Keratinocyte (primary cell): Measurements from ENCODE around the gene QPCT.

Experiments
- EZH2 ChIP-seq: IDR thresholded peaks from one replicate; pipeline ENCODE4 v1.6.1; 2012; ENCODE audit warnings: inconsistent platforms, mild to moderate bottlenecking, low read length, moderate library complexity
- TF ChIP-seq, protein P1 (sequence below), 3 experiments: IDR thresholded peaks in 1 of 3; conservative IDR thresholded peaks in 1 of 3; optimal IDR thresholded peaks in 1 of 3; 2 replicates in 2 of 3; 3 replicates in 1 of 3; pipeline versions ENCODE3 to v1.5.1; 2011; ENCODE audit warnings: low read length in 3 of 3, mild to moderate bottlenecking in 3 of 3, moderate library complexity in 2 of 3, control low read depth in 1 of 3, inconsistent platforms in 1 of 3; ENCODE audit not compliant: insufficient read depth in 2 of 3; ENCODE audit errors: extremely low read depth in 1 of 3

DNA sequence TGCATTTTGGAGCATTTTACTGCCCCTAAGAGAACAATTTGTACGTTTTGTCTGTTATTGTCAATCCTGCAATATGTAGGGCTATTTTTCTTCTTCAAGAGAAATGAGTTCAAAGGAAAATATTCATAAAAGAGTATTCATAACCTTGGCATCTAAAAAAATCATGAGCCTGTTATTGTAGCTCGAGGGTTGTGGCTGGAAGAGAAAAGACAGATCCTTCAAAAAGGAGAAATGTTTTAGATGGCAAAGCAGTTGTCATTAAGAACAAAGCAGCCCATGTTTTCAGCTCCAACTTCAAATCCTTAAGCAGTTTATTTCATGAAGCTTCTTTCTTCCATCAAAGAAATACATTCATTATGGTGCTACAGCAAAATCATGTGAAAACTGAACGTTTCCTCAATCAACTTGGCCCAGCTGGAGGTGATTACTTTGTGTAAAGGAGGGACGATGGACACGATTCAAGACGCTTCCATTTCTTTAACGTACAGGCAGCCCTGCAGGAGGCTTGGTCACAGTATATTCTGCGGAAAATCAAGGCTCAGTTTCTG lies 31.4 kb downstream of the QPCT start:
- TF ChIP-seq, protein P1, sequence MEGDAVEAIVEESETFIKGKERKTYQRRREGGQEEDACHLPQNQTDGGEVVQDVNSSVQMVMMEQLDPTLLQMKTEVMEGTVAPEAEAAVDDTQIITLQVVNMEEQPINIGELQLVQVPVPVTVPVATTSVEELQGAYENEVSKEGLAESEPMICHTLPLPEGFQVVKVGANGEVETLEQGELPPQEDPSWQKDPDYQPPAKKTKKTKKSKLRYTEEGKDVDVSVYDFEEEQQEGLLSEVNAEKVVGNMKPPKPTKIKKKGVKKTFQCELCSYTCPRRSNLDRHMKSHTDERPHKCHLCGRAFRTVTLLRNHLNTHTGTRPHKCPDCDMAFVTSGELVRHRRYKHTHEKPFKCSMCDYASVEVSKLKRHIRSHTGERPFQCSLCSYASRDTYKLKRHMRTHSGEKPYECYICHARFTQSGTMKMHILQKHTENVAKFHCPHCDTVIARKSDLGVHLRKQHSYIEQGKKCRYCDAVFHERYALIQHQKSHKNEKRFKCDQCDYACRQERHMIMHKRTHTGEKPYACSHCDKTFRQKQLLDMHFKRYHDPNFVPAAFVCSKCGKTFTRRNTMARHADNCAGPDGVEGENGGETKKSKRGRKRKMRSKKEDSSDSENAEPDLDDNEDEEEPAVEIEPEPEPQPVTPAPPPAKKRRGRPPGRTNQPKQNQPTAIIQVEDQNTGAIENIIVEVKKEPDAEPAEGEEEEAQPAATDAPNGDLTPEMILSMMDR (optimal IDR thresholded peaks at IDR 0.05 in 1 of 3, IDR thresholded peaks at IDR 0.05 in 1 of 3, conservative IDR thresholded peaks at IDR 0.05 in 1 of 3; ENCODE audit: extremely low read depth in 1 of 3, insufficient read depth in 2 of 3, low read length in 3 of 3): no peak
- no peak for TF ChIP-seq EZH2
